GM06990 (cell line): ENCODE data around the gene HASPIN.
A peak's percentile ranks its signal among the peaks of the same experiment; 100 is the strongest.

ENCODE experiments used
- DNase-seq: peaks from one replicate; pipeline ENCODE4 v3.0.0-alpha.2; 2011; ENCODE audit not compliant: insufficient read length; ENCODE audit errors: extremely low read depth
- H3K27me3 ChIP-seq: replicated peaks from 2 replicates; pipeline ENCODE4 v1.6.0; 2011; ENCODE audit warnings: low read length; ENCODE audit not compliant: control insufficient read depth, insufficient read depth
- H3K36me3 ChIP-seq: 2 replicates; pipeline ENCODE4 v1.5.1; 2011; ENCODE audit warnings: low read length; ENCODE audit not compliant: control insufficient read depth, insufficient read depth
- H3K4me3 ChIP-seq: replicated peaks from 2 replicates; pipeline ENCODE4 v1.5.1; 2011; ENCODE audit warnings: low read depth, mild to moderate bottlenecking, control low read depth, low read length
- TF ChIP-seq, protein P1 (sequence below): IDR thresholded peaks from 2 replicates; pipeline ENCODE4 v1.5.1; 2011; ENCODE audit warnings: low read length, control low read depth, mild to moderate bottlenecking, inconsistent platforms; ENCODE audit not compliant: insufficient read depth, poor library complexity, severe bottlenecking

The HASPIN gene

DNA sequence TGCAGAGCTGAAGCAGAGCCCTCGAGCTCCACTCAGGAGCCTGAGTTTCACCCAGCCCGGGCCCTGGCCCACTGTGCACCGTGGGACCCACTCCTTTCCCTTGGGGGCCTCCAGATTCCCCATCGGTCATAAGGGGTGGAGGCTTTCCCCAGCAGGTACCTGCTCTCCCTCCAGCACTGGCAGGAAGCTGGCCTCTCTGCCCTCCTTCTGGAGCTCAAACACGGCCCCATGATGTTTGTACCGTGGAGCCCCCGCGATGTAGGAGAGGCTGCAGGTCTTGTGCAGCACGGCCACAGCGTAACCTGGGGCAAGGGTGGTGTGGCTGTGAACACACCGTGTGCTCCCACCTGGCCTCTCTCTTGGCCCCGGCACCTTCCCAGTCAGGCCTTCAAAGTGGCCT, 29.9 kb downstream of the HASPIN start:
- Histone ChIP-seq H3K36me3 (no peaks in the 10 kb centered on the region), H3K4me3 (no peak overlapping the region), H3K27me3 (no peaks in the 10 kb centered on the region)
- no peak for DNase-seq
- TF ChIP-seq, protein P1, sequence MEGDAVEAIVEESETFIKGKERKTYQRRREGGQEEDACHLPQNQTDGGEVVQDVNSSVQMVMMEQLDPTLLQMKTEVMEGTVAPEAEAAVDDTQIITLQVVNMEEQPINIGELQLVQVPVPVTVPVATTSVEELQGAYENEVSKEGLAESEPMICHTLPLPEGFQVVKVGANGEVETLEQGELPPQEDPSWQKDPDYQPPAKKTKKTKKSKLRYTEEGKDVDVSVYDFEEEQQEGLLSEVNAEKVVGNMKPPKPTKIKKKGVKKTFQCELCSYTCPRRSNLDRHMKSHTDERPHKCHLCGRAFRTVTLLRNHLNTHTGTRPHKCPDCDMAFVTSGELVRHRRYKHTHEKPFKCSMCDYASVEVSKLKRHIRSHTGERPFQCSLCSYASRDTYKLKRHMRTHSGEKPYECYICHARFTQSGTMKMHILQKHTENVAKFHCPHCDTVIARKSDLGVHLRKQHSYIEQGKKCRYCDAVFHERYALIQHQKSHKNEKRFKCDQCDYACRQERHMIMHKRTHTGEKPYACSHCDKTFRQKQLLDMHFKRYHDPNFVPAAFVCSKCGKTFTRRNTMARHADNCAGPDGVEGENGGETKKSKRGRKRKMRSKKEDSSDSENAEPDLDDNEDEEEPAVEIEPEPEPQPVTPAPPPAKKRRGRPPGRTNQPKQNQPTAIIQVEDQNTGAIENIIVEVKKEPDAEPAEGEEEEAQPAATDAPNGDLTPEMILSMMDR: no peak

DNA sequence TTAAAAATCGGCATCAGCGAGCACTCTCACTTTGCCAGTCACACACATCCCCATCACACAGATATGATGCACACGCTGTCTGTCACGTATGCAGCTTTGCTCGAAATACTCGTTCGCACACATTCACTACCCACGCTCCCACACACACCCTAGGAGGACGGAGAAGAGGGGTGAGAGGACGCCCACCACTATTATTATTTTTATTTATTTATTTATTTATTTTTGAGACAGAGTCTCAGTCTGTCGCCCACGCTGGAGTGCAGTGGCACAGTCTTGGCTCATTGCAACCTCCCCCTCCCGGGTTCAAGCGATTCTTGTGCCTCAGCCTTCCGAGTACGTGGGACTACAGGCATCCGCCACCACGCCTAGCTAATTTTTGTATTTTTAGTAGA, 30.4 kb downstream of the HASPIN start:
- Histone ChIP-seq H3K27me3 (no peaks in the 10 kb centered on the region), H3K36me3 (no peaks in the 10 kb centered on the region), H3K4me3 (no peak overlapping the region)
- no peak for DNase-seq
- TF ChIP-seq, protein P1: no peak

DNA sequence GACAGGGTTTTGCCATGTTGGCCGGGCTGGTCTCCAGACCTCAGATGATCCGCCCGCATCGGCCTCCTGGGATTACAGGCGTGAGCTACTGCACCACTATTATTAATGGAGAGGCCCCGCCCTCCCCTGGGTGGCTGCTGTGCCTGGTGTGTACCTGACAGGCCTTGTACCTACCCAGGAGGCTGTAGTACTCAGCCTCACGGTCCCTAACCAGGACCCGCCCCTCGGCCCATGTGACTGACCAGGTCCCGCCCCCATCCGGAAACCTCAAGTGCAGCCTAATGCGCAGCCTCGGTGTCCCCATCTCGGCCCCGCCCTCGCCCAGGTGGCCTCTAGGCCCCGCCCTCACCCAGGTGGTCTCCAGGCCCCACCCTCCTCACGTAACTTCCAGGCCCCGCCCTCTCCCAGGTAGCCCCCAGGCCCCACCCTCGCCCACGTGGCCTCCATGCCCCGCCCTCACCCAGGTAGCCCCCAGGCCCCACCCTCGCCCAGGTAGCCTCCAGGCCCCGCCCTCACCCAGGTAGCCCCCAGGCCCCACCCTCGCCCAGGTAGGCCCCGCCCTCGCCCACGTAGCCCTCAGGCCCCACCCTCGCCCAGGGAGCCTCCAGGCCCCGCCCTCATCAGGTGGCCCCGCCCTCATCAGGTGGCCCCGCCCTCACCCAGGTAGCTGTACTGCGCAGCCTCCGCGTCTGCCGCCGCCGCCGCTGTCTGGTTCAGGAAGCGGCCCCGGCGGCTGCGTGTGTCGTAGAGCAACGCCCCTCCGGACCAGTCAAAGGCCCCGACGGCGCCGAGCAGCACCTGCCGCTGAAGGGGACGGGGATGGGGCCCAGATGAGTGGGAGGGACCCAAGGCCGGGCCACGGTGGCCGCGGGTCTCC, 31.0 kb downstream of the HASPIN start:
- Histone ChIP-seq H3K27me3 (no peaks in the 10 kb centered on the region), H3K36me3 (no peaks in the 10 kb centered on the region), H3K4me3 (peak overlapping the region; percentile 23; the same call in 1 of the 2 replicates)
- DNase-seq: peak; percentile 76
- TF ChIP-seq, protein P1: no peak

DNA sequence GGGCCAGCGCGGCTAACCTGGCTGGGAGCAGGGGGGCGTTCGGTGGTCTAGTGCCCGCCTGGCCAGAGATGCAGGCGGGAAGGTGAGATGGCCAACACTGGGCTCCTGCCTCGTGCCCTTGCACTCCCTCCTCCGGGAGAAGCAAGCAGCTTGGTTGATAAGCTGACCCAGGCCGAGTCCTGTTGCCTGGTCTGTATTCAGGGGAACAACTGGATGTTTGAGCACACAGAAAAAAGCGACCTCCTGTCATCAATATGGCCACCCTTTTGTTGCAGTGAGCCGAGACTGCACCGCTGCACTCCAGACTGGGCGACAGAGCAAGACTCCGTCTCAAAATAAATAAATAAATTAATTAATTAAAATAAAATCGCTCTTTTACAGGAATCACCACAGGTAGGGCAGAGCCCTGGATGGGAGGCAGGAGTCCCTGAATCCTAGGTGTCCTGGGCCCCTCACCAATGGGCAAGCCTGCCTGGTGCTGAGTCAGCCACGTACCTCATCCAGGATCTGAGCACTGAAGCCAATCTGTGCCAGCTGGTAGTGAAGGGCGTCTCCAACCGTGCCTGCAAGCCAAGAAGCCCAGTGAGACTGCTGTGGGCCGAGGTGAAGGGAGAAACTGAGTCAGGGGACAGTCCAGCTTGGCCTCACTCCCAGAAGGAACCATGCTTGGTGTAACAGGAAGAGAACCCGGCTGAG, 31.8 kb downstream of the HASPIN start:
- Histone ChIP-seq H3K27me3 (no peaks in the 10 kb centered on the region), H3K36me3 (no peaks in the 10 kb centered on the region), H3K4me3 (peak overlapping the region; percentile 23; the same call in 1 of the 2 replicates)
- DNase-seq: no peak
- TF ChIP-seq, protein P1: no peak

DNA sequence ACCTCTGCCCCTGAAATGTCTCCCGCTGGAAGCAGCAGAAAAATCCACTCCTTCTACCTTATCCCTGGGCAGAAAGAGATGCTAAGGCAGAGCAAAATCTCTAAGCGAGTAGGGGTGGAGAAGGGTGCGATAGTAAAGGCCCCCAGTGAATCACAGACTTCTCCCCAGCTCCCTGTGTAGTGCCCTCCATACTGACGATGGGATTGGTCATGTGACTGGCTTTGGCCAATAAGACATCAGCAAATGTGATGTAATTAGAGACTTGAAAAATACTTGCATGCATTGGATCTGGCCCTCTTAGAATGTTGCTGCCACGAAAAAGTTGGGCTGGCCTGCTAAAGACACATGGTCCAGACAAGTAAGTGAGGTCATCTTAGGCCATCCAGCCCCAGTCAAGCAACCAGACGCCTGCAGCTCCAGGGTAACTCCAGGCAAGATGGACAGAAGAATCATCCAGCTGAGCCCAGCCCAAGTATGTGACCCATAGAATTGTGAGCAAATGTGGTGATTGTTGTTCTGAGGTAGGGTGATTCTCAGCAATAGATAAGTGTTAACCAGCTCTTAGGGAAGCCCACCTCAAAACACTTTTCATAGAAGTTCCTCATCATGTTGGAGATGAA, 36.0 kb downstream of the HASPIN start:
- no peak for DNase-seq
- no peaks in the 10 kb centered on the region for H3K36me3 ChIP-seq
- H3K27me3 ChIP-seq: no peaks in the 10 kb centered on the region
- H3K4me3 ChIP-seq: no peak overlapping the region
- TF ChIP-seq, protein P1: no peak
